Activated naive CD4-positive, alpha-beta T cell treated with anti-CD3 and anti-CD28 coated beads, Interleukin-2, amount 50 U/mL, for 72 hours (primary cell): Measurements from ENCODE around the gene GALNT11. TPM values are rescaled to one million over a fixed set of nuclear protein-coding genes. Genes with fewer than 3 reads are reported as not detected.

ENCODE experiments used
- ATAC-seq, 2 donors: fragments of 150-1000 bp; cut with Tn5 transposase; 2 replicates each; pipeline ENCODE4 v1.10.0; 2021; ENCODE audit warnings: mild to moderate bottlenecking in 2 of 2, moderate library complexity in 2 of 2
- DNase-seq, 2 donors: peaks; one replicate each; pipeline ENCODE4 v3.0.0; 2021 to 2022; ENCODE audit warnings: low spot score in 2 of 2
- H3K27ac Mint-ChIP-seq, 2 donors: one replicate each; pipeline ENCODE4 v1.8.0; 2022; ENCODE audit warnings: mild to moderate bottlenecking in 2 of 2, mixed read lengths in 2 of 2
- H3K36me3 Mint-ChIP-seq, 2 donors: one replicate each; pipeline ENCODE4 v1.8.0; 2022; ENCODE audit warnings: mixed read lengths in 2 of 2
- H3K9me3 Mint-ChIP-seq, 2 donors: one replicate each; pipeline ENCODE4 v1.8.0; 2022; ENCODE audit warnings: mixed read lengths in 2 of 2
- total RNA-seq, 2 donors: library from RNA; stranded (reverse); gene quantifications; one replicate each; pipeline ENCODE4 v1.2.3, GENCODE V29; 2022

GALNT11 gene
- 10 to 100 TPM; 13.0 to 22.6 TPM for total RNA-seq

DNA sequence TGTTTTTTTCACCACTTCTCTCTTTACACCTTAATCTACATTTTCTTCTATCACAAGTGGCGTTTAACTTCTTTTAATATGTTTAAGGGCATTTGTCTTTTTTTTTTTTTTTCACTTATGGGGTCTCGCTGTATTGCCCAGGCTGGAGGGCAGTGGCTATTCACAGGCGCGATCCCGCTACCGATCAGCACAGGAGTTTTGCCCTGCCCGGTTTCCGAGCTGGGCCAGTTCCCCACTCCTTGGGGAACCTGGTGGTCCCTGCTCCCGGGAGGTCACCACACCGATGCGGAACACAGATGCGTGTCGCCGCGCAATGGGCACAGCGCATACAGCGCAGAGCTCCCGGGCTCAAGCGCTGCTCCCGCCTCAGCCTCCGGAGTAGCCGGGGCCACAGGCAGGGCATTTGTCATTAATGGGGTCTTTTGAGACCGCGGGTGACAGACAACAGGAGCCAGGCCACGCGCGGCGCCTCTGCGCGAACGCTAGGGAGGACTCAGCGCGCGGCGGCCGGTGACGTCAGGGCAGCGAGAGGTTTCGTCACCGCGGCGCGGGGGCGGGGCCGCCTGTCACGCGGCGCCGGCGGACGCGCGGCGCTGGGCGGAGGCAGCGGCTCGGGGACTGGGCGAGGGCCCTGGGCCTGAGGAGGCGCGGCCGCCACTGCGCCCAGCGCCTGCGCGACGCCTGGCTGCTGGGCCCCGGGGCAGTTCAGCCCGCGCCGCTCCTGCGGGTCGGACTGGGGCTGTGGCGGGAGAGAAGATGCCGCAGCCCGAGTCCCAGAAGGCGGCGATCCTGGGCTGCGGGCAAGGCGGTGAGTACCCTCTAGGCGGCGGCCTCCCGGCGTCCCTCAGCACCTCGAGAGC is at the start of gene GALNT11:
Gene GALNT11 (plus strand): TSS at position 598 of the 860 bp plus-strand sequence. CDS start 68,554 bp downstream, outside the sequence.
- Mint-ChIP-seq H3K9me3 (peaks cover 0 to 9% of the 10 kb centered on the region in 2 donors), H3K36me3 (peaks cover 10 to 23% of the 10 kb centered on the region in 2 donors), H3K27ac (peak within 1 kb of the TSS; percentile 92 to 94)
- peak; percentile 97 for ATAC-seq
- peak; percentile 89 to 92 for DNase-seq

- H3K27ac Mint-ChIP-seq, result no peak overlapping the region
- DNase-seq (no peak), ATAC-seq (no peak)
- peaks cover 0 to 3% of the 10 kb centered on the region in 2 donors for H3K9me3 Mint-ChIP-seq
- peaks cover 4 to 5% of the 10 kb centered on the region in 2 donors for H3K36me3 Mint-ChIP-seq
Observed at GRCh38 chr7:151978616-151979015, 46.9 kb upstream of the GALNT11 start.

- Mint-ChIP-seq H3K36me3 (no peaks in the 10 kb centered on the region), H3K9me3 (no peaks in the 10 kb centered on the region), H3K27ac (no peak overlapping the region)
- no peak for ATAC-seq
- DNase-seq, result no peak
Observed at GRCh38 chr7:151981223-151981622, 44.3 kb upstream of the GALNT11 start.

- no peak overlapping the region for H3K27ac Mint-ChIP-seq
- DNase-seq (no peak), ATAC-seq (no peak)
- H3K9me3 Mint-ChIP-seq, result no peaks in the 10 kb centered on the region
- no peaks in the 10 kb centered on the region for H3K36me3 Mint-ChIP-seq
Observed at GRCh38 chr7:151982806-151983205, 42.7 kb upstream of the GALNT11 start.

- no peak for ATAC-seq
- H3K27ac Mint-ChIP-seq, result no peak overlapping the region
- H3K9me3 Mint-ChIP-seq, result no peaks in the 10 kb centered on the region
- no peaks in the 10 kb centered on the region for H3K36me3 Mint-ChIP-seq
- DNase-seq, result no peak
Observed at GRCh38 chr7:151984612-151985011, 40.9 kb upstream of the GALNT11 start.

GRCh38 chr7:151987748-151988529 is 37.5 kb upstream of the GALNT11 start:
- Mint-ChIP-seq H3K36me3 (no peaks in the 10 kb centered on the region), H3K27ac (no peak overlapping the region), H3K9me3 (no peaks in the 10 kb centered on the region)
- no peak for DNase-seq
- ATAC-seq, result no peak

DNA sequence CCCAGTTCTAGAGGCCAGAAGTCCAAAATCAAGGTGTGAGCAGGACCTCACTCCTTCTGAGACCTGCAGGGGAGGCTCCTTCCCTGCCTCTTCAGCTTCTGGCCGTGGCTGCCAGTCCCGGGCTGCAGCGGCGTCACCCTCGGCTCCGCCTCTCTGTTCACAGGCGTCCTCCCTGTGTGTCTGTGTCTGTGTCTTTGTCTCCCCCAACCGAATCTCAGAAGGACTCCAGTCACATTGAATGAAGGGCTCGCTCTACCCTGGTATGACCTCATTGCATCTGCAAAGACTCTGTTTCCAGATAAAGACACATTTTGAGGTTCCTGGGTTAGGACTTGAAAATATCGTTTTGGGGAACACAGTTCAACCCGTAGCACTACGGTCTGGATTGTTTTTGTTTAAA is 33.1 kb upstream of the GALNT11 start:
- H3K36me3 Mint-ChIP-seq, result no peaks in the 10 kb centered on the region
- ATAC-seq, result peak; percentile 62 to 77
- DNase-seq, result peak in 1 of 2 donors; percentile 20
- no peak overlapping the region for H3K27ac Mint-ChIP-seq
- H3K9me3 Mint-ChIP-seq, result no peaks in the 10 kb centered on the region

DNA sequence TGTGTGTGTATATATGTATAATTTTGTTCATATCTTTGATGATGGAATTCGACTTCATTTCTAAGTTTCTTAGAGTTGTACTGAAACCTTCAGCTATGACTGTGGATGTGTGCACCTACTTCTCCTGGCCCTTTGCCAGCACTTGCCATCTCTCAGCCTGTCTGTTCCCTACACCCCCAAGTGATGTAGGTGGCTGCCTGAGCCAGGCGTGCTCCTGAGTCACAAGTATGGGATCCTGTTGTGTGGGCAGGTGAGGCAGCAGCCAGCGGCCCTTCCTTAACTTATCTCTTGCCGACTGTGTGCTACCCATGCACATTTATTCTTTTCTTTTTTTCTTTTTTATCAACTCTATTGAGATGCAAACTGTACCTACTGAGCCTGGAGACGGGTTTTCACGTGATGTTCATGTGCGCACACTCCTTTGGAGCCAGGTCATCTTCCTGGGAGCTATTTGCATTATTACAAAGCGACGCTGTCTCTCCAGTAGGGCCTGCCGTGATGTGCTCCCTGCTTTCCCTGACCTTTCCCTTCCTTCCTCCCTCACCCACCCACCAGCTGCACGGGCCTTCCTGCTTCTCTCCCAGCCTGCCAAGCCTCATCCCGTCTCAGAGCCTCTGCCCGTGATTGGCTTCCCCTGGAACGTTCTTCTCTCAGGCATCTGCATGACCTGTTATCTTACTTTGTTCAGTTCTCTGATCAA is 31.3 kb upstream of the GALNT11 start:
- no peaks in the 10 kb centered on the region for H3K36me3 Mint-ChIP-seq
- ATAC-seq, result peak; percentile 56 to 95
- H3K9me3 Mint-ChIP-seq, result no peaks in the 10 kb centered on the region
- DNase-seq, result peak in 1 of 2 donors; percentile 48
- no peak overlapping the region for H3K27ac Mint-ChIP-seq

- Mint-ChIP-seq H3K36me3 (no peaks in the 10 kb centered on the region), H3K27ac (no peak overlapping the region), H3K9me3 (no peaks in the 10 kb centered on the region)
- ATAC-seq (no peak), DNase-seq (no peak)
Observed at GRCh38 chr7:151999424-152000090, 25.9 kb upstream of the GALNT11 start.

GRCh38 chr7:152000191-152000590 is 25.3 kb upstream of the GALNT11 start:
- DNase-seq (no peak), ATAC-seq (no peak)
- Mint-ChIP-seq H3K9me3 (no peaks in the 10 kb centered on the region), H3K27ac (no peak overlapping the region), H3K36me3 (no peaks in the 10 kb centered on the region)

GRCh38 chr7:152006336-152006735 is 19.1 kb upstream of the GALNT11 start:
- Mint-ChIP-seq H3K9me3 (no peaks in the 10 kb centered on the region), H3K27ac (no peak overlapping the region), H3K36me3 (no peaks in the 10 kb centered on the region)
- ATAC-seq, result no peak
- no peak for DNase-seq

GRCh38 chr7:152011860-152012259 is 13.6 kb upstream of the GALNT11 start:
- H3K9me3 Mint-ChIP-seq, result peaks cover 3 to 7% of the 10 kb centered on the region in 2 donors
- DNase-seq (no peak), ATAC-seq (no peak)
- H3K36me3 Mint-ChIP-seq, result peaks cover 5 to 7% of the 10 kb centered on the region in 2 donors
- no peak overlapping the region for H3K27ac Mint-ChIP-seq

DNA sequence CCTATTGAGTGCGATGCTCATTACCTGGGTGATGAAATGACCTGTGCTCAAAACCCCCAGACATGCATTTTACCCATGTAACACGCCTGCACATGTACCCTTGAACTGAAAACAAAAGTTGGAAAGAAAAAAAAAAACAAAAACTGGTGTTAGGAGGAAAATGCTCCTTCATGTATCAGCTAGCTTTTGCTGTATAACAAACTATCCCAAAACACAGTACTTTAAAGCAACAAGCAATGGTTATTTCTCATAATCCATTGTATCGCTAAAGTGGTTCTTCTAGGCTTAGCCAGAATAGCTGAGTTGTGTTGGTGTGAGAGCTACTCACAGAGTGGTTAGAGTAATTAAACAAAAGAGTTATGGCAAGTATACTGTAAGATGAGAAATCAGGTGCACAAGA is 12.2 kb upstream of the GALNT11 start:
- no peak for DNase-seq
- Mint-ChIP-seq H3K9me3 (peaks cover 3 to 7% of the 10 kb centered on the region in 2 donors), H3K27ac (no peak overlapping the region), H3K36me3 (peaks cover 5 to 7% of the 10 kb centered on the region in 2 donors)
- ATAC-seq, result no peak

DNA sequence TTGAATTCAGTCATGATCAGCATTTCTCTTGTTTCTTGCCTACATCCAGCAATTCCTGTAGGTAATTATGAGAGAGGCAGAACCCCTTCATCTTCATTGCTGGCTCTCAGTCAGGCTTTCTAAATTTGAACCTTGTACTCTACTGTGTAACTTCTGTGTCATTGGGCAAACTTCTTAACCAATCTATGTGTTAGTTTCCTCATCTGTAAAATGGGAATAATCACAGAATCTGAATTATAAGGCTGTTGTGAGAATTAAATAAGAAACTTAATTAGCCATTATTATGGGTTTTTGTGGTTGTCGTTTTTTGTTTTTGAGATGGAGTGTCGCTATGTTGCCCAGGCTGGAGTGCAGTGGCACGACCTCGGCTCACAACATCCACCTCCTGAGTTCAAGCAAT is 11.5 kb upstream of the GALNT11 start:
- Mint-ChIP-seq H3K27ac (no peak overlapping the region), H3K36me3 (peaks cover 5 to 7% of the 10 kb centered on the region in 2 donors), H3K9me3 (peaks cover 3 to 7% of the 10 kb centered on the region in 2 donors)
- ATAC-seq, result no peak
- no peak for DNase-seq

DNA sequence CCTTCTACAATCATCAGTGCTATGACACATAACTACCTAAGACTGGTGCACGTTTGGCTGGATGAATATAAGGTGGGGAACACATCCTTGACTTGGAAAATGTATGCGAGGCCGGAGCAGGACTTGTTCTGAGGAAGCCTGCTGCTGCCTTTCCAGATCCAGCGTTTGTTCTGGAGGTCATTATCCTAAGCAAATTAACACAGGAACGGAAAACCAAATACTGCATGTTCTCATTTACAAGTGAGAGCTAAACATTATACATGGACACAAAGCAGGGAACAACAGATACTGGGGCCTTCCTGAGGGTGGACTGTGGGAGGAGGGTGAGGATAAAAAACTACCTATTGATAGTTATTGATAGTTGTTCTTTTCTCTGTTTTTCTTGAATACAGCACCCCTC is 10.8 kb upstream of the GALNT11 start:
- DNase-seq, result no peak
- Mint-ChIP-seq H3K36me3 (peaks cover 5 to 7% of the 10 kb centered on the region in 2 donors), H3K27ac (no peak overlapping the region), H3K9me3 (peaks cover 3 to 7% of the 10 kb centered on the region in 2 donors)
- ATAC-seq, result no peak

DNA sequence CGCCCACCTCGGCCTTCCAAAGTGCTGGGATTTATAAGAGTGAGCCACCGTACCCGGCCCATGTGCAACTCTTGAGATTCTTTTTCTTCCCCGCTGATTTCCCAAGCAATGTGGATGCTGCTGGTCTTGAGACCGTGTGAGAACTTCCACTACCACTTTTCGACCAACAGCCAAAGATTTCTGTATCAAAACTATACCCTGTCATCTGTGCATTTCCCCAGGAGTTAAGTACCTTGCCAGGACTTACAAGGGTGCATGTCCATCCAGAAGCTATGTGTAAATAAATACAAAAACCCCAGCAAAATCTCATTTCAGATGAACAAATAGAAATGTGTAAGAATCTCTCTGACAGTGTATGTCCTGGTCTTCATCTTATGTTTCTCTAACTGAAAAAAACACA is 9.9 kb upstream of the GALNT11 start:
- H3K9me3 Mint-ChIP-seq, result peaks cover 3 to 7% of the 10 kb centered on the region in 2 donors

More for the DNA sequence above, 9.9 kb upstream of the GALNT11 start:
- ATAC-seq, result no peak
- Mint-ChIP-seq H3K36me3 (peaks cover 5 to 7% of the 10 kb centered on the region in 2 donors), H3K27ac (no peak overlapping the region)
- no peak for DNase-seq
